LNCaP clone FGC (cell line): ENCODE data around the gene SGSM1.
"Not testable (repeated sequence)": the region's sequence is repeated elsewhere in the genome, so short reads cannot be mapped to it uniquely, and the experiment has no call there.

ENCODE experiments used
- DNase-seq: peaks from one replicate; pipeline ENCODE4 v3.0.0-alpha.2; 2011; ENCODE audit warnings: low read depth
- H3K4me3 ChIP-seq: 2 replicates; pipeline ENCODE4 v1.5.1; 2011; ENCODE audit warnings: mild to moderate bottlenecking, low read depth, low read length, control low read depth
- CTCF ChIP-seq: IDR thresholded peaks from 2 replicates; pipeline ENCODE4 v1.5.1; 2012; ENCODE audit warnings: mild to moderate bottlenecking; ENCODE audit not compliant: control insufficient read depth, insufficient read depth; ENCODE audit errors: extremely low read depth

The SGSM1 gene

GRCh38 chr22:24893341-24894070 lies 87.5 kb downstream of the SGSM1 start:
- TF ChIP-seq CTCF: no peak
- no peak overlapping the region for H3K4me3 ChIP-seq
- DNase-seq: no peak

- H3K4me3 ChIP-seq: peak overlapping the region; percentile 34
- TF ChIP-seq CTCF: no peak
- peak; percentile 100 for DNase-seq
Measured at GRCh38 chr22:24894220-24894975, 88.4 kb downstream of the SGSM1 start.

GRCh38 chr22:24894998-24895397 lies 89.0 kb downstream of the SGSM1 start:
- no peak for TF ChIP-seq CTCF
- DNase-seq: peak; percentile 52
- peak overlapping the region; percentile 34 for H3K4me3 ChIP-seq

- no peak for DNase-seq
- TF ChIP-seq CTCF: no peak
- no peak overlapping the region for H3K4me3 ChIP-seq
Measured at GRCh38 chr22:24901448-24901847, 95.4 kb downstream of the SGSM1 start.

GRCh38 chr22:24905909-24906308 lies 99.9 kb downstream of the SGSM1 start:
- no peak for TF ChIP-seq CTCF
- DNase-seq: no peak
- no peak overlapping the region for H3K4me3 ChIP-seq

- not testable (repeated sequence) for DNase-seq, H3K4me3 ChIP-seq
Measured at GRCh38 chr22:24907101-24907500, 101.1 kb downstream of the SGSM1 start.

- TF ChIP-seq CTCF: no peak
- no peak overlapping the region for H3K4me3 ChIP-seq
- DNase-seq: no peak
Measured at GRCh38 chr22:24920029-24920428, 114.0 kb downstream of the SGSM1 start.
